Nephron progenitor cell (in vitro differentiated cells): ENCODE measurements around the gene PAIP2.
A peak's percentile ranks its signal among the peaks of the same experiment; 100 is the strongest.

Source experiments
- DNase-seq: peaks from one replicate; pipeline ENCODE4 v3.0.0; 2021
- H3K27ac Mint-ChIP-seq: 2 replicates; pipeline ENCODE4 v1.8.0; 2021; ENCODE audit warnings: mild to moderate bottlenecking, moderate library complexity, mixed read lengths
- H3K27me3 Mint-ChIP-seq: 2 replicates; pipeline ENCODE4 v1.8.0; 2021; ENCODE audit warnings: mild to moderate bottlenecking, low read depth, mixed read lengths; ENCODE audit not compliant: poor library complexity
- H3K36me3 Mint-ChIP-seq: 2 replicates; pipeline ENCODE4 v1.8.0; 2021; ENCODE audit warnings: low read depth, mixed read lengths
- H3K4me1 Mint-ChIP-seq: 2 replicates; pipeline ENCODE4 v1.8.0; 2021; ENCODE audit warnings: mixed read lengths
- H3K4me3 Mint-ChIP-seq: 2 replicates; pipeline ENCODE4 v1.8.0; 2021; ENCODE audit warnings: mild to moderate bottlenecking, moderate library complexity, mixed read lengths
- H3K9me3 Mint-ChIP-seq: 2 replicates; pipeline ENCODE4 v1.8.0; 2021; ENCODE audit warnings: mild to moderate bottlenecking, moderate library complexity, mixed read lengths
- CTCF ChIP-seq: fragments of 200-600 bp; sonication (generic); IDR thresholded peaks from 2 replicates; pipeline ENCODE4 v1.5.0; 2021; ENCODE audit warnings: antibody characterized with exemption

PAIP2 gene

GRCh38 chr5:139341689-139342422, at the start of gene PAIP2:
Gene PAIP2 (plus strand): TSS chr5:139341854. CDS start chr5:139363785, 21,931 bp downstream.
- peaks cover 23% of the 10 kb centered on the region for H3K9me3 Mint-ChIP-seq
- peak; percentile 48 for TF ChIP-seq CTCF
- H3K4me1 Mint-ChIP-seq = peaks cover 33% of the 10 kb centered on the region
- H3K27ac Mint-ChIP-seq = peak within 1 kb of the TSS; percentile 99
- peak within 1 kb of the TSS; percentile 91 for H3K4me3 Mint-ChIP-seq
- H3K36me3 Mint-ChIP-seq = peaks cover 39% of the 10 kb centered on the region
- peaks cover 12% of the 10 kb centered on the region for H3K27me3 Mint-ChIP-seq
- peak; percentile 99 for DNase-seq

GRCh38 chr5:139293202-139293506, 48.5 kb upstream of the PAIP2 start:
- H3K36me3 Mint-ChIP-seq = peaks cover 51% of the 10 kb centered on the region
- peaks cover 8% of the 10 kb centered on the region for H3K9me3 Mint-ChIP-seq
- peaks cover 37% of the 10 kb centered on the region for H3K4me1 Mint-ChIP-seq
- DNase-seq = no peak
- TF ChIP-seq CTCF = no peak
- H3K27me3 Mint-ChIP-seq = peaks cover 2% of the 10 kb centered on the region
- H3K27ac Mint-ChIP-seq = peak overlapping the region; percentile 100
- H3K4me3 Mint-ChIP-seq = peak overlapping the region; percentile 100

- H3K9me3 Mint-ChIP-seq = peaks cover 8% of the 10 kb centered on the region
- DNase-seq = peak; percentile 95
Observed at GRCh38 chr5:139293507-139294373, 47.9 kb upstream of the PAIP2 start, which contains the start of gene MATR3. Gene MATR3 (plus strand): TSS chr5:139293740. CDS start chr5:139307416, 13,676 bp downstream.

GRCh38 chr5:139294374-139295165, 47.1 kb upstream of the PAIP2 start:
- Mint-ChIP-seq H3K9me3 (peaks cover 8% of the 10 kb centered on the region), H3K4me1 (peaks cover 49% of the 10 kb centered on the region), H3K27me3 (peaks cover 2% of the 10 kb centered on the region), H3K36me3 (peaks cover 60% of the 10 kb centered on the region), H3K4me3 (peak overlapping the region; percentile 100), H3K27ac (peak overlapping the region; percentile 100)
- peak; percentile 83 for DNase-seq
- no peak for TF ChIP-seq CTCF

More at GRCh38 chr5:139293507-139294373, 47.9 kb upstream of the PAIP2 start, which contains the start of gene MATR3:
- Mint-ChIP-seq H3K4me3 (peak within 1 kb of the TSS; percentile 100), H3K27me3 (peaks cover 2% of the 10 kb centered on the region), H3K4me1 (peaks cover 43% of the 10 kb centered on the region), H3K36me3 (peaks cover 54% of the 10 kb centered on the region), H3K27ac (peak within 1 kb of the TSS; percentile 100)
- TF ChIP-seq CTCF = no peak

GRCh38 chr5:139295346-139296057, 46.2 kb upstream of the PAIP2 start:
- Mint-ChIP-seq H3K27me3 (peaks cover 2% of the 10 kb centered on the region), H3K36me3 (peaks cover 61% of the 10 kb centered on the region), H3K4me1 (peaks cover 51% of the 10 kb centered on the region), H3K9me3 (peaks cover 8% of the 10 kb centered on the region), H3K27ac (peak overlapping the region; percentile 100), H3K4me3 (peak overlapping the region; percentile 100)
- no peak for DNase-seq
- TF ChIP-seq CTCF = no peak
